HG02642 (cell line): ENCODE results near the gene ANKRD33.

ENCODE experiments used
- ATAC-seq: cut with Tn5 transposase; IDR thresholded peaks from one replicate; pipeline ENCODE4 v1.9.1; 2021; ENCODE audit warnings: mild to moderate bottlenecking; ENCODE audit not compliant: unreplicated experiment, poor library complexity

Gene ANKRD33, protein sequence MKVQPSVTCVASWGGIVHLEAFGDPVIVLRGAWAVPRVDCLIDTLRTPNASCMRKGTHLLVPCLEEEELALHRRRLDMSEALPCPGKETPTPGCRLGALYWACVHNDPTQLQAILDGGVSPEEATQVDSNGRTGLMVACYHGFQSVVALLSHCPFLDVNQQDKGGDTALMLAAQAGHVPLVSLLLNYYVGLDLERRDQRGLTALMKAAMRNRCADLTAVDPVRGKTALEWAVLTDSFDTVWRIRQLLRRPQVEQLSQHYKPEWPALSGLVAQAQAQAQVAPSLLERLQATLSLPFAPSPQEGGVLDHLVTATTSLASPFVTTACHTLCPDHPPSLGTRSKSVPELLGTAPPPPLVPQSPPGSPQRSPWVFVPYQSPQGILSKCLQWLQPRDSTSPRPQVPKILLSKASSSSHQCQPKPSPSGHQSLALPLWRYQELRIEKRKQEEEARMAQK

GRCh38 chr12:51887476-51888315 is at the start of gene ANKRD33:
Gene ANKRD33 (plus strand): TSS chr12:51888103. CDS start chr12:51888187, 84 bp downstream.
- ATAC-seq, result no peak

GRCh38 chr12:51838762-51839161 is 49.1 kb upstream of the ANKRD33 start:
- ATAC-seq, result no peak

DNA sequence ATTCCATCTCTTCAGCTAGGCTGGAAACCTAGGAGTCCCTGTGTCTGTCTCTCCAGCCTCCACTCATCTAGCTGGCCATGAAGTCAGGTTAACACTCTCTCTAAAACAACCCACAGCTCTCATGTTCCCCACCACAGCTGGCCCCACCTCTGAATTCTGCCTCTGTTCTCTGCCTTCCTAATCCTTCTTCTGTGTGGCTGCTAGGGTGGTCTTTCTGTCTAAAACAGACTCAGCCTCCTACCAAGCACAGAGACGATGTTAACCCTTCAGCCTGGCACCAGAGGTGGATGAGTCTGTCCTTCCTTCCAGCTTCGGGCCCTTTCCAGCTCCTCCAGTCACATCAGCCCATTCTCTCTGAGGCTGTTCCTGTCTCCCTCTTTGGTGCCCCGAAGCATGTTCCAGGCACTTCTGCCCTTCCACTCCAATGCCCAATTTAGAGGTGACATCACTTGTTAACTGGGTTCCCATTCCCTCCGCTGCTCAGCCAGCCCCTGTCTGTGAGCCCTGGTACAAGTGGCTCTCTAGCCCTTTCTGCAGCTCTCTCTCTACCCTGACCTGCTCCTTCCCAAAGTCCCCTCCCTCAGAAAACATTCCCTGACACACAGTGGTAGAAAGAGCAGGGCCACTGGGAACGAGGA is 48.5 kb upstream of the ANKRD33 start:
- no peak for ATAC-seq

GRCh38 chr12:51840966-51841365 is 46.9 kb upstream of the ANKRD33 start:
- ATAC-seq, result no peak

GRCh38 chr12:51841727-51842126 is 46.2 kb upstream of the ANKRD33 start:
- ATAC-seq, result no peak

DNA sequence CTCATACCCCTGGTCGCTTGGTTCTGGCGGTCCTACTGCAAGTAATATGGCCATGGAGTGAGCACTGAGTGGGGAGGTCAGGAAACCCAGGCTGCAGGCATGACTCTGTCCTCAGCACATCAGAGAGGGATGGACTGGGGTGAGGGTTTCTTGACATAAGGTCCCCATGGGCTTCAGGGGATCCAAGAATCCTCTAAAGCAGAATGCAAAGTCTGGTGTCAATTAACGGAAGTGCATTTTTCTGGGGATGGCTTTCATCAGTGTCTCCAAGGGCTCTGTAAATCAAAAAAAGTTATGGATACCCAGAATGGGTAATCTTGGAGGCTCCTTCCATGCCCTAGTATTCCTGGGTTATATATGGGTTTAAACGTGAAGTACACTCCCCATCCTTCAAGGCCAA is 43.0 kb upstream of the ANKRD33 start:
- ATAC-seq, result no peak

- no peak for ATAC-seq
Observed at GRCh38 chr12:51845482-51845881, 42.4 kb upstream of the ANKRD33 start.

- ATAC-seq, result no peak
Observed at GRCh38 chr12:51846271-51846691, 41.6 kb upstream of the ANKRD33 start.

GRCh38 chr12:51846911-51847642 is 40.8 kb upstream of the ANKRD33 start:
- no peak for ATAC-seq

- ATAC-seq, result no peak
Observed at GRCh38 chr12:51847643-51848325, 40.1 kb upstream of the ANKRD33 start.

- ATAC-seq, result no peak
Observed at GRCh38 chr12:51848326-51848727, 39.6 kb upstream of the ANKRD33 start, which contains the start of gene FIGNL2. Gene FIGNL2 (minus strand): TSS chr12:51848718. CDS start chr12:51822413, 26,305 bp downstream.

DNA sequence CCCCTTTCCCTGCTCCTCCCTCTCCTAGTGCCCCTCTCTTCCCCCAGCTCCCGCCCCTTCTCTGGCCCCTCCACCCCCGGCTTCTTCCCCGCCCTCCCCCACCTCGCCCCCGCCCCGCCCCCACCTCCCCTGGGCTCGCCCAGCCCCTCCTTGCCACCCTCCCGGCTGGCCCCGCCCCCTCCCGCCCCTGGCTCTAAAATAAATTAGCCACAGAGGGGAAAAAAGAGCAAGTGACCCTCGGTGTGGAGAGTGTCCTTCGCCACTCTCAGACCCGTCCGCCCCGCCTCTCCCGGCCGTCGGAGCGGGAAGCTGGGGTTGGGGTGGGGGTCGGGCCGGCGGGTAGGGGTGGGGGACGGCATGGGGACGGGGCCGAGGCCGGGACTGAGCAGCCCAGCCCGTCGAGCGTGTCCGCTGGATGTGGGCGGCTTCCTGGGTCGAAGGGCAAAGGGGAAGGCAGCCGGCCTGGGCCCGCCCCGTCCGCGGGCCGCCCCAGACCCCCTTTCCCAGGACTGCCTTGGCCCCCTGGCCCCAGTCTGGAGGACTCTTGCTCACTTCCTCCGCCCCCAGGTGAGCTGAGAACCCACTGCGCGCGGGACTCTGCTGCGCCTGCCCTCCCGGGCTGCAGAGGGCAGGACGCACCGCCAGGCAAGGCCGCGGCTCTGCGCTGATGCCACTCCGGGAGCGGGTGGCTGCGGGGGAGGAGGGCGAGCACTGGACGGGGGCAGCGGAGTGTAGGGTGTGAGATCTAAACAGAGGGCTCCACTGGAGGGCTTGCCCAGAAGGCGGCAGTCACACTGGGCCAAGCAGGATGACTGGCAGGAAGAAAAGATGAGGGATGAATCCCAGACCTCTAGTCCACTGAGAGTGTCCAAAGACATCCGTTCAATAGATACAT is 38.8 kb upstream of the ANKRD33 start:
- no peak for ATAC-seq

- ATAC-seq, result no peak
Observed at GRCh38 chr12:51850081-51850964, 37.6 kb upstream of the ANKRD33 start.

DNA sequence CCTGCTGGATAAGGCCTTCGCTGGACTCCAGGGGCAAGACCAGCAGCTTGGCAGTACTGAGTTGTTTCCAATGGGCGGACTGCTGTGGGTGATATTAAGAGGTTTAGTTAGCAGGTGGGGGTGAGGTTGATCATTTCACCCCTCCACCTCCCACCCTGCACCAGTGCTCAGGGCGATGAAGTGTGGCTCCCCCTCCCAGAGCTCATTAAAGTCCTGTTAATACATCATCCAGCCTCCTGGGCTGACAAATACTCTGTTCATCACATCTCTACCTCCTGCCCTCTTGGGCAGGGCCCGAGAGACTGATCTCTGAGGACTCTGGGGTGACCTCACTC is 37.0 kb upstream of the ANKRD33 start:
- no peak for ATAC-seq

DNA sequence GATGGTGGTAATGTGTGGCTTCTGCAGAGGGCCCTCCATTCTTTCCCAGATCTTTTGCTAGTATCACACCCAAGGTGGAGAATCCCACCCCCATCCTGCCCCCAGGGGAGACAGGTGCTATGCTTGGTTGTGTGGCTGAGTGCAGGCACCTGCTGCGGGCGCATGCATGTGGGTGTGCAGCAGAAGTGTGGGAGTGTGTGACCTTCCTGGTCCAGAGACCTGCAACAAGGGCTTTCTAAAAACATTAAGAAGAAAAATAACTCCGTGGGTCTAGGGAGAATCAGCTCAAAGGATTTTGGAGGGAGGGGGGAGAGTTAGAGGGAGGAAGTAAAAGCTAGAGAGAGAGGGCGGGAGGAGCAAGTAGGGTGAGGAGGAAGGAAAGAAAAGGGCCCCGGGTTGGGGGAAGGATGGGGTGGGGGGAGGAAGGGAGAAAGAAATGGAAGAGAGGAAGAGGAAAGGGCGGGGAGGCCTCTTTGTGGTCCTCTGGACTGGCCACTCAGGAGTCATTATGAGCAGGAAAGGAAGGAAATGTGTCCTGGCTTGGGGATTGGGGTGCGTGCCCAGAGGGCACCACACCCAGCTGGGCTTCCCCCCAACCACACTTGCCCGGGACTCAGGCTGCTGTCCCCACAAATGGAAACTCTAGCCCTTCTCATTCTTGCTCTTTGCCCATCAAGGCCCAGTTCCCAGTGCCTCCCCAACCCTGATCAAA is 36.3 kb upstream of the ANKRD33 start:
- no peak for ATAC-seq

DNA sequence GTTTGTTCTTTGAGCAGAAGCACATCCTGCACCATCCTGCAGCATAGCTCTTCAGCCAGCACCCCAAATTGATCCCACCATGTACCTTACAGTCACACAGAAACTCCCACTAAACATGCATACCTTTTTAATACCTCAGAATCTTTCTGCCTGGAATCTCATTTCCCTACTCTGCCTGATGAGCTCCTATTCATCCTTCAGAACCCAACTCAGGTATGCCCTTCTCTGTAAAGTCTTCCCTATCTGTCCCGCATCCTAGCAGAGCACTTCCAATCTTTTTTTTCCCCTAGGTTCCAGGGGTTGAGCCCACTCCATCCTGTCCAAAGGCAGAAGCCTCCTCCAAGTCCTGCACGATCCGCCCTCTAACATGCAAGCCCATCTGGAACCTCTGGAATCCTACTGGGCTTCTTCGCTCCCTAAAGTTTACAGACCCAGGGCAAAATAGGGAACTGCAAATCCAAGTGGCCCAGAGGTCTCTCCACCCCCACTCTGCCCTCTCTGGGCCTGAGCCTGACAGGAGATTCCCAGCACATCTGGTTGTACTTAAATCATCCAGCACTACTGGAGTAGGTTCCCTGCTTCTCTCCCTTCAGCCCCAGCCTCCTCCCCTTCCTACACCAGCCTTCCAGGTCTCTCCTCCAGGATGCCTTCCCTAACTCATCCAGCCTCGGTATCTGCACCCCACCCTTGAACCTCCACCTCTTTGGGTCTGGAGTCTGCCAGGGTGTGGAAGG is 35.3 kb upstream of the ANKRD33 start:
- ATAC-seq, result no peak
